ENCODE data around the gene TMEM94. TPM values are rescaled to one million over a fixed set of nuclear protein-coding genes. Genes with fewer than 3 reads are reported as not detected.

The TMEM94 gene
- polyA plus RNA-seq (2011; rRNA removed) (30.5 and 42.7 TPM in 2 replicates), polyA plus RNA-seq (2017; fragmentation: RNase III; extraction: RNeasy Plus Mini Kit Qiagen cat#74134 plus additional on column Dnase treatment) (50.0 to 64.9 TPM (median 63.8 TPM) in 3 replicates), polyA minus RNA-seq (2011; rRNA and poly(A)+ RNA removed) (56.2 and 73.8 TPM in 2 replicates)
- polyA plus RNA-seq (2012; cell fraction: cytosol; rRNA removed), result 78.2 and 99.5 TPM in 2 replicates
- polyA plus RNA-seq (2012; cell fraction: nucleus; rRNA removed), result 407 and 498 TPM in 2 replicates

DNA sequence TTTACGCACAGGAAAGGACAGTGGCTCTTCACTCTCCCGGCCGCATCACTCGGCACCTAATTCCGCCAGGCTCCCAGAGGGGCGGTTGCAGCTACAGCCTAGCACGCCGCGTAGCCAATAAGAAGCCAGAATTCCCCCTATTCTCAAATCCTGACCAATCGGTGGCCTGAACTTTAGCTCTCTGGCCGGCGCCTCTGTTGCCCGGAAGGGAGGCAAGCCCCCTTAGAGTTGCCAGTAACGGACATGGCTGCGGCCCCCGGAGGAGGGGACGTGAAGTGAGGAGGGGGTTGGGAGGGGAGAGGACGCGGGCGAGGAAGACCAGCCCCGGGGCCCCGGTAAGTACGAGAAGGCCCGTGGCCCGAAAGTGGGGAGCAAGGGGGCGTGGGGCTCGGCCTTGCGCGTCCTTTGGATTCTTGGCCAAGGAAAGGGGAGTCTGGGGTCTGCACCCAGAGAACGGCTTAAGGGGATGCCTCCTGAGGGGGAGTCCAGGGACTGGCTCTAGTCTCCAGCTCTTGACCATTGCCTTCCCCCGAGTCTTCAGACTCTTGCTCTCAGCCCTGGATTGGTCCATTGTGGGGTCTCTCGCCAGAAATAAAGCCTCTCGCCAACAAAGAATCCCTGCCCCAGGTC, at the start of gene TMEM94:
Gene TMEM94, plus strand, starts transcription at position 219 of the 630 bp plus-strand sequence. CDS start 15,271 bp downstream, outside the sequence.
- CTCF ChIA-PET, result interaction anchor here (0.5 to 4.3 kb wide), 19 partner anchors 7 to 294 kb away, joined by 3 to 19 read pairs (median 4); partner anchors contain the start of gene TSEN54
- no peak for FAIRE-seq
- peak within 1 kb of the TSS; percentile 92 to 95 for H3K27ac ChIP-seq
- WGBS (ENCODE audit: missing lambda C conversion rate), result 1% methylated on average over 30 of the region's 33 CpGs
- peak; percentile 98 to 99 for ATAC-seq
- peak within 1 kb of the TSS; percentile 91 for H3K4me3 ChIP-seq
- H3K4me2 ChIP-seq, result peak within 1 kb of the TSS; percentile 89
- no peaks in the 10 kb centered on the region for H3K9me3 ChIP-seq
- DNase-seq (ENCODE audit: low read depth in 1 of 2, low spot score in 1 of 2), result peak; percentile 96 to 99
- peaks cover 23% of the 10 kb centered on the region for H3K4me1 ChIP-seq
- POLR2A ChIA-PET, result interaction anchor here (0.5 to 2.7 kb wide), 19 partner anchors 9 to 444 kb away, joined by 3 to 30 read pairs (median 4); partner anchors contain the start of genes GGA3, GRB2, MRPL58 and MRPS7
- TF ChIP-seq, protein P1, sequence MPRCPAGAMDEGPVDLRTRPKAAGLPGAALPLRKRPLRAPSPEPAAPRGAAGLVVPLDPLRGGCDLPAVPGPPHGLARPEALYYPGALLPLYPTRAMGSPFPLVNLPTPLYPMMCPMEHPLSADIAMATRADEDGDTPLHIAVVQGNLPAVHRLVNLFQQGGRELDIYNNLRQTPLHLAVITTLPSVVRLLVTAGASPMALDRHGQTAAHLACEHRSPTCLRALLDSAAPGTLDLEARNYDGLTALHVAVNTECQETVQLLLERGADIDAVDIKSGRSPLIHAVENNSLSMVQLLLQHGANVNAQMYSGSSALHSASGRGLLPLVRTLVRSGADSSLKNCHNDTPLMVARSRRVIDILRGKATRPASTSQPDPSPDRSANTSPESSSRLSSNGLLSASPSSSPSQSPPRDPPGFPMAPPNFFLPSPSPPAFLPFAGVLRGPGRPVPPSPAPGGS (IDR thresholded peaks at IDR 0.05), result 0 out of 3 replicates have a peak, but pooled peaks have one; percentile 53
- TF ChIP-seq KDM5A (IDR thresholded peaks at IDR 0.05) (0 out of 2 replicates have a peak, but pooled peaks have one; percentile 28), EHF (CRISPR knock-in tag; IDR thresholded peaks at IDR 0.05) (no peak), POLR2A (IDR thresholded peaks at IDR 0.05; ENCODE audit: low read length) (peak; percentile 55), CEBPB (IDR thresholded peaks at IDR 0.05) (0 out of 4 replicates have a peak, but pooled peaks of 1 of the 2 experiments have one; percentile 3), JUN (IDR thresholded peaks at IDR 0.05) (peak in 1 of 2 experiments; percentile 72; a peak in 3 of 5 replicates), CBX2 (IDR thresholded peaks at IDR 0.05; ENCODE audit: borderline replicate concordance, low read depth) (no peak), CHD2 (IDR thresholded peaks at IDR 0.05; ENCODE audit: low read length, partially characterized antibody) (peak; percentile 69), MAZ (IDR thresholded peaks at IDR 0.05; ENCODE audit: borderline replicate concordance, low read depth, low read length) (peak; percentile 86; the same call in 1 of the 2 replicates), PHF8 (IDR thresholded peaks at IDR 0.05; ENCODE audit: borderline replicate concordance, low read depth) (peak; percentile 70), ZC3H11A (IDR thresholded peaks at IDR 0.05) (no peak)

DNA sequence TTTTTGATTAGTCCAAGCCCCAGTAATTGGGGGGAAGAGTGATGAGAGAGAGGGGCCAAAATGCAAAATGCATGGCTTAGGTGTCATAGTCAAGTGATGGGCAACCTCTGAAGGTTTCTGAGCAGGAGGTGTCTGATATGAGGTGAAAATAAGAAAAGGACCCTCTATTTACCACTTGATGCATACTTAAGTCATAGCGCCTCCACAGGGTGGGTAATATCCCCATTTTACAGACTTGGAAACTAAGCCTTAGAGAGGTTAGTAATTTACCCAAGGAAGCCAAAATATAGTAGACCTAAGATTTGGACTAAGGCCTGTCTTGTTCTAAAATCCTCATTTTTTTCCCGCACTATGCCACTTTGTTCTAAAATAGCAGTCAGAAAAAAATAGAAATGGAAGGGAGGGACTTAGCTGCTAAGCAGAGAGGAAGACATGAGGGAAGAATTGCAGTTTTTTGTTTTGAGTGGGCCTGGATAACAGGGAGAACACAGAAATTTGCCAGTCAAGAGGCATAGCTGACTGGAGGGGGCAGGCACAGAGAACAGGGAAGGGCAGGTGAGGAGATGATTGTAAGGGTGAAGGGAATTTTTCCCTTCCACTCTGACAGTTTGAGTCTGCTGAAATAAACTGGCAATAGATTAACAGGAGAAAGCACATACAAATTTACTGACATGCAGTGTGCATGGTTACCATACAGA, 48.6 kb upstream of the TMEM94 start:
- Histone ChIP-seq H3K4me1 (peaks cover 13% of the 10 kb centered on the region; the same call in 1 of the 3 replicates), H3K9me3 (no peaks in the 10 kb centered on the region), H3K4me2 (no peak overlapping the region), H3K27ac (no peak overlapping the region), H3K4me3 (no peak overlapping the region)
- ATAC-seq (no peak), FAIRE-seq (no peak), DNase-seq (ENCODE audit: low read depth in 1 of 2, low spot score in 1 of 2) (no peak)
- WGBS (ENCODE audit: missing lambda C conversion rate), result 81% methylated on average over 2 of the region's 2 CpGs
- ChIA-PET POLR2A (interaction anchor here (0.7 kb wide), 1 partner anchor 147 kb away, joined by 3 read pairs; no protein-coding TSS in a partner anchor), CTCF (interaction anchor here (0.7 to 13.5 kb wide), 12 partner anchors 17 to 277 kb away, joined by 3 to 272 read pairs (median 4); partner anchors contain the start of genes MIF4GD and TSEN54)
- TF ChIP-seq, protein P2, sequence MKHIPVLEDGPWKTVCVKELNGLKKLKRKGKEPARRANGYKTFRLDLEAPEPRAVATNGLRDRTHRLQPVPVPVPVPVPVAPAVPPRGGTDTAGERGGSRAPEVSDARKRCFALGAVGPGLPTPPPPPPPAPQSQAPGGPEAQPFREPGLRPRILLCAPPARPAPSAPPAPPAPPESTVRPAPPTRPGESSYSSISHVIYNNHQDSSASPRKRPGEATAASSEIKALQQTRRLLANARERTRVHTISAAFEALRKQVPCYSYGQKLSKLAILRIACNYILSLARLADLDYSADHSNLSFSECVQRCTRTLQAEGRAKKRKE (CRISPR knock-in tag; IDR thresholded peaks at IDR 0.05; ENCODE audit: low read depth), result no peak
- TF ChIP-seq PHF8 (IDR thresholded peaks at IDR 0.05; ENCODE audit: borderline replicate concordance, low read depth), result no peak
- no peak for TF ChIP-seq MAZ (IDR thresholded peaks at IDR 0.05; ENCODE audit: borderline replicate concordance, low read depth, low read length)
- no peak for TF ChIP-seq MYC (IDR thresholded peaks at IDR 0.05; ENCODE audit: borderline replicate concordance, low read length)
- no peak for TF ChIP-seq TP53 (CRISPR knock-in tag; IDR thresholded peaks at IDR 0.05)
- no peak for TF ChIP-seq HOXA7 (CRISPR knock-in tag; IDR thresholded peaks at IDR 0.05)
- TF ChIP-seq RARB (CRISPR knock-in tag; IDR thresholded peaks at IDR 0.05), result no peak
- TF ChIP-seq JUN (IDR thresholded peaks at IDR 0.05), result no peak
- TF ChIP-seq NPAS2 (CRISPR knock-in tag; IDR thresholded peaks at IDR 0.05; ENCODE audit: borderline replicate concordance), result no peak
- TF ChIP-seq, protein P3, sequence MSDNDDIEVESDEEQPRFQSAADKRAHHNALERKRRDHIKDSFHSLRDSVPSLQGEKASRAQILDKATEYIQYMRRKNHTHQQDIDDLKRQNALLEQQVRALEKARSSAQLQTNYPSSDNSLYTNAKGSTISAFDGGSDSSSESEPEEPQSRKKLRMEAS (IDR thresholded peaks at IDR 0.05), result no peak
- TF ChIP-seq, protein P4, sequence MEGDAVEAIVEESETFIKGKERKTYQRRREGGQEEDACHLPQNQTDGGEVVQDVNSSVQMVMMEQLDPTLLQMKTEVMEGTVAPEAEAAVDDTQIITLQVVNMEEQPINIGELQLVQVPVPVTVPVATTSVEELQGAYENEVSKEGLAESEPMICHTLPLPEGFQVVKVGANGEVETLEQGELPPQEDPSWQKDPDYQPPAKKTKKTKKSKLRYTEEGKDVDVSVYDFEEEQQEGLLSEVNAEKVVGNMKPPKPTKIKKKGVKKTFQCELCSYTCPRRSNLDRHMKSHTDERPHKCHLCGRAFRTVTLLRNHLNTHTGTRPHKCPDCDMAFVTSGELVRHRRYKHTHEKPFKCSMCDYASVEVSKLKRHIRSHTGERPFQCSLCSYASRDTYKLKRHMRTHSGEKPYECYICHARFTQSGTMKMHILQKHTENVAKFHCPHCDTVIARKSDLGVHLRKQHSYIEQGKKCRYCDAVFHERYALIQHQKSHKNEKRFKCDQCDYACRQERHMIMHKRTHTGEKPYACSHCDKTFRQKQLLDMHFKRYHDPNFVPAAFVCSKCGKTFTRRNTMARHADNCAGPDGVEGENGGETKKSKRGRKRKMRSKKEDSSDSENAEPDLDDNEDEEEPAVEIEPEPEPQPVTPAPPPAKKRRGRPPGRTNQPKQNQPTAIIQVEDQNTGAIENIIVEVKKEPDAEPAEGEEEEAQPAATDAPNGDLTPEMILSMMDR (IDR thresholded peaks at IDR 0.05), result no peak
- TF ChIP-seq, protein P5, sequence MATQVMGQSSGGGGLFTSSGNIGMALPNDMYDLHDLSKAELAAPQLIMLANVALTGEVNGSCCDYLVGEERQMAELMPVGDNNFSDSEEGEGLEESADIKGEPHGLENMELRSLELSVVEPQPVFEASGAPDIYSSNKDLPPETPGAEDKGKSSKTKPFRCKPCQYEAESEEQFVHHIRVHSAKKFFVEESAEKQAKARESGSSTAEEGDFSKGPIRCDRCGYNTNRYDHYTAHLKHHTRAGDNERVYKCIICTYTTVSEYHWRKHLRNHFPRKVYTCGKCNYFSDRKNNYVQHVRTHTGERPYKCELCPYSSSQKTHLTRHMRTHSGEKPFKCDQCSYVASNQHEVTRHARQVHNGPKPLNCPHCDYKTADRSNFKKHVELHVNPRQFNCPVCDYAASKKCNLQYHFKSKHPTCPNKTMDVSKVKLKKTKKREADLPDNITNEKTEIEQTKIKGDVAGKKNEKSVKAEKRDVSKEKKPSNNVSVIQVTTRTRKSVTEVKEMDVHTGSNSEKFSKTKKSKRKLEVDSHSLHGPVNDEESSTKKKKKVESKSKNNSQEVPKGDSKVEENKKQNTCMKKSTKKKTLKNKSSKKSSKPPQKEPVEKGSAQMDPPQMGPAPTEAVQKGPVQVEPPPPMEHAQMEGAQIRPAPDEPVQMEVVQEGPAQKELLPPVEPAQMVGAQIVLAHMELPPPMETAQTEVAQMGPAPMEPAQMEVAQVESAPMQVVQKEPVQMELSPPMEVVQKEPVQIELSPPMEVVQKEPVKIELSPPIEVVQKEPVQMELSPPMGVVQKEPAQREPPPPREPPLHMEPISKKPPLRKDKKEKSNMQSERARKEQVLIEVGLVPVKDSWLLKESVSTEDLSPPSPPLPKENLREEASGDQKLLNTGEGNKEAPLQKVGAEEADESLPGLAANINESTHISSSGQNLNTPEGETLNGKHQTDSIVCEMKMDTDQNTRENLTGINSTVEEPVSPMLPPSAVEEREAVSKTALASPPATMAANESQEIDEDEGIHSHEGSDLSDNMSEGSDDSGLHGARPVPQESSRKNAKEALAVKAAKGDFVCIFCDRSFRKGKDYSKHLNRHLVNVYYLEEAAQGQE (IDR thresholded peaks at IDR 0.05), result no peak
- no peak for TF ChIP-seq CBX2 (IDR thresholded peaks at IDR 0.05; ENCODE audit: borderline replicate concordance, low read depth)
- no peak for TF ChIP-seq RFX5 (IDR thresholded peaks at IDR 0.05)
- TF ChIP-seq HOXB5 (CRISPR knock-in tag; IDR thresholded peaks at IDR 0.05), result no peak
- TF ChIP-seq KDM1A (IDR thresholded peaks at IDR 0.05; ENCODE audit: low read depth), result no peak; the same call in 1 of the 2 replicates
- TF ChIP-seq, protein P6, sequence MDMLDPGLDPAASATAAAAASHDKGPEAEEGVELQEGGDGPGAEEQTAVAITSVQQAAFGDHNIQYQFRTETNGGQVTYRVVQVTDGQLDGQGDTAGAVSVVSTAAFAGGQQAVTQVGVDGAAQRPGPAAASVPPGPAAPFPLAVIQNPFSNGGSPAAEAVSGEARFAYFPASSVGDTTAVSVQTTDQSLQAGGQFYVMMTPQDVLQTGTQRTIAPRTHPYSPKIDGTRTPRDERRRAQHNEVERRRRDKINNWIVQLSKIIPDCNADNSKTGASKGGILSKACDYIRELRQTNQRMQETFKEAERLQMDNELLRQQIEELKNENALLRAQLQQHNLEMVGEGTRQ (IDR thresholded peaks at IDR 0.05), result no peak
- no peak for TF ChIP-seq ZC3H11A (IDR thresholded peaks at IDR 0.05)

Data from A549 (cell line).